Hematopoietic multipotent progenitor cell treated with erythropoietin and hydrocortisone succinate and interleukin-3 and kit ligand, for 6 days (in vitro differentiated cells): ENCODE results near the gene CYRIA.

Source experiments
- DNase-seq: peaks from one replicate; pipeline ENCODE4 v3.0.0-alpha.2; 2015

CYRIA gene

DNA sequence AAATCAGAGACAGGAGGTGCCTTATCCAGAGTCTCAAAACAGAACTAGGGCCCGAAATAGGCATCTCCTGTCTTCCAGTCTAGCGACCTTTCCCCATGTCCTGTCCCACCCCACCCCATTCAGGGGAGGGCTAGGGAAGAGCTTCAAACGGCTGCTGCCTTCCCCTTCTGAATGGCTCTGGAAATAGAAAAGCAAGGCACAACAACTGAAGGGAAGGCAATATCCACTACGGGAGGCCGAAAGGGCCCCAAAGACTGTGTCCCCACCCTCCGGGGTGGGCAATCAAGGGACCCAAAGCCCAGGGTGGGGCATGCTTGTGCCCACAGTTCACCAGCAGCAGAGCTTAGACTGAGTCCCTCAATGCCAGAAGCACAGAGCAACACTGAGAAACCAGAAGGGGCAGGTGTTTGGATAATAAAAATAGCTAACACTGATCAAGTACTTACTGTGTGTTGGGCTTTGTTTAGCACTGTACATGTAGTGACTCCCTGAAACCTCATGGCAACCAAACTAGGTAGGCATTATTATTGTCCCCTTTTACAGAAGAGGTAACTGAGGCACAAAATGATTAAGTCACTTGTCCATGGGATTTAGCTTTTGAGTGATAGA is 38.5 kb downstream of the CYRIA start:
- no peak for DNase-seq

DNA sequence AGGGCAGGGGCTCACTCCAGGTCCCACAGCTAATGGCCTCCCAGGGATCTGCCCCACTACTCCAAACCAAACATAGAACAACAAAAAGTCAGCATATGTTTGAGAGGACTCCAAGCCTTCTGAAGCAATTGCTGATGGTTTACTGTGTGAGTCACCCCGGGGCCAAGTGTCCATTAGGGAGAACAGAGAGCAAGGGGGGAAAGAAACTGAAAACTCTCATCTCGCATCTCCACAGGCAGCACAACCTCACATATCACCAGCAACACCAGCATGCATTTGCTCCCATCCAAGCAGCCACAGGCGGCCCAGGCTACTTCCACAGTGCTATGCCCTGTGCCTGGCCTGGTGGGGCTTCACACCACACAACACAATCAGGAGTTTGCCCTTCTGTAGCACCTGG is 39.1 kb downstream of the CYRIA start:
- DNase-seq = no peak

DNA sequence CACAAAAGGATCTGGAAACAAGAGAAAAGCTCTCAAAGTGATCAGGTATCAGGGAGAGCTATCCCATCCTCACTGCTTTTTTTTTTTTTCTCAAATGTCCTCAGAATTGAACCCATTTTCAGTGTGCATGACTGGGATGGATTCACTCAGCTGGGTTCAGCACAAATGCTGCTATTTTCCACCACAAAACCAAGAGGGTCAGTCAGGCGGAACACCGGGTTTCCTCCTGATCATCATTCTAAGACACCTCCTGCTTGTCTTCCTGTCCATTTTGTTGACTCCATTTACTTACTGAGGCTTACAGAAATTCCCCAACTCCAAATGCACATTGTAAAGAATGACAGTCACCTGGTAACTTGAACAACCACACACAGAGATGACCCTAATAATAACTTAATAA is 39.9 kb downstream of the CYRIA start:
- DNase-seq = no peak

DNA sequence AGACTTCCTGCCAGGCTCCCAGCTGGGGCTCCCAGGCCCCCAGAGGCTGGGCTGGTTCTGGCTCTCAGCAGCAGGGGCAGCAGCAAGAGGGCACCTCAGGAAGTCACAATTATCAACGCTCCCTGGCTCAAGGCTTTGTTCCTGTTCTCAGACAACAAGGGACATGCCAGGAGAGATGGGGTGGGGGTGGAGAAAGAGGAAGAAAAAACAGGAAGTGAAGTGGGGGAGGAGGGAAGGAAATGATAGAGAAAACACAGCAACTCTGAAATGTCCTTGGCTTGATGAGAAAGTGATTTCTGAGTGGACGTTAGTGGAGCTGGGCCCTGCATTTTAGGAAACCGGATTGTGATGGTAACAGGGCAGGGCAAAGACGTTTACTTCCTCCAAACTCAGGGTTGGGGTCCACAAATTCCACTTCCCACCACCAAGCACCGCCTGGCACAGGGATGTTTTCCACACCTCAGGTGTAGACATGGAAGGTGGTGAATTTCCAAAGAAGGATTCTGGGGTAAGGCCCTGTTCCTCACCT is 40.4 kb downstream of the CYRIA start:
- peak; percentile 76 for DNase-seq

DNA sequence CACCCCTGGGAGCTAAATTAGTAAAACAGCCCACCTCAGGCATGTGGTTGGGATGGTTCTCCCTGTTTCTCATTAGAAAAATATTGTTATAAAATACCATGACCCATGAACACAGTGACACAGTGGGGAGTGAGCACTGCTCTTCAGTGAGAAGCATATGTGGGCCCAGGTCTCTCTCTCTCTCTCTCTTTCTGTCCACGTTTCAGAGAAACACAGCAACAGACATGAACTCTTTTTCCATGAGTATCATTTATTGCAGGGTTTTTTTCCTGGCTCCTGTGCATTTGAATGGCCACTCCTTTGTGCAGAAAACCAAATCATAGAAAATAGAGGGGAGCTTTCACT is 41.2 kb downstream of the CYRIA start:
- no peak for DNase-seq

DNA sequence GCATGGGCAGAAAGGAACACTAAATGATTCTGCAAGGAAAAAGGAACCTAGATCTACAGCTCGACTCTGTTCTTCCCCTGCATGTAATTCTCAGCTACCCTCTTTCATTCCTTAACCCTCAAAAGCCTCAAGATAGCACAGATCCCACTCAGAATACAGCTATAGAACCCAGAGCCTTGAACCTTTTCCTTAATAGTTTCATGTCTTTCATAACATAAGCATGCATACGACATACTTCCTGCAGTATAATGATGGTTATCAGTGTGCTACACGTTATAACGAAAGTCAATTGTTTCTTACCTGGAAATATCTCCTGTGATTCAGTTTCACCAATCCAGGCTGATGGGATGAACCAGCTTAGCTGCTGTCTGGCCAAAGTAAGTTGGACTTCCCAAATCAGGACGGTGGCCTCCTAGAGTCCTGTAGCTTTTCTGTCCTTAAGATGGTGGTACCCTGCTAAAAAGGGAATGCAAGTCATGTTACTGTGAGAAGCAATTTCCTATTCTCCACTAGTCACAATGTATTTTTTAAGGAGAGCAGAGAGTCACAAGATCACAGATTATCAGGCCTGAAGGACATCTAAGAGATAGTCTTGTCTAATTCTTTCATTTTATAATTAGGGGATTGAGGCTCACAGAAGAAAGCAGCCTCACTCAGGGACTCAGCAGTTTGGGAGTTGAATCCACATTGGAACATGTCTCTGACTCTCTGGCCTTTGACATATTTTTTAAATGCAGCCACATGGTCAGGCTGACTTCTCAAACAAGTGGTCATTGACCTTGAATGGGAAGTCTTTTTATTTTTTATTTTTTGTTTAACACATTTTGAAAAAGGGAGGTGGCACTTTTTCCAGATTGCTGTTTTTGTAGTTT is 41.8 kb downstream of the CYRIA start:
- DNase-seq = no peak

DNA sequence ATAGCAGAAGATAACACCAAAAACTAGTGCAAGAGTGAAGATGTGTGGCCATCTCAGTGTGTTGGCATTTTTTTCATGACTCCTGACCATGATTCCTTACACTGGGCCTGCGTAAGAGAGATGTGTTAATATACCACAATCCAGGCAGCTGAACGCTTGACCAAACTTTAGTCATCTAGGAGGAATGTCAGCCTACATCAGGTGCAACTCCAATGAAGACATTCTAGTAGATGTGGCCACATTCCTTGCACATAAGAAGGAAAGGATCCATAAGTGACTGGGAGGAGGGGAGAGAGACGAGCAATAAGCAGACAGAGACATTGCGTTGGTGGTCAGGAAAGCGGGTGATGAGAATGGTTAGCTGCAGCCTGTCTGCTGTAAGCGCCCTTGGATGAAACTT is 42.6 kb downstream of the CYRIA start:
- no peak for DNase-seq

DNA sequence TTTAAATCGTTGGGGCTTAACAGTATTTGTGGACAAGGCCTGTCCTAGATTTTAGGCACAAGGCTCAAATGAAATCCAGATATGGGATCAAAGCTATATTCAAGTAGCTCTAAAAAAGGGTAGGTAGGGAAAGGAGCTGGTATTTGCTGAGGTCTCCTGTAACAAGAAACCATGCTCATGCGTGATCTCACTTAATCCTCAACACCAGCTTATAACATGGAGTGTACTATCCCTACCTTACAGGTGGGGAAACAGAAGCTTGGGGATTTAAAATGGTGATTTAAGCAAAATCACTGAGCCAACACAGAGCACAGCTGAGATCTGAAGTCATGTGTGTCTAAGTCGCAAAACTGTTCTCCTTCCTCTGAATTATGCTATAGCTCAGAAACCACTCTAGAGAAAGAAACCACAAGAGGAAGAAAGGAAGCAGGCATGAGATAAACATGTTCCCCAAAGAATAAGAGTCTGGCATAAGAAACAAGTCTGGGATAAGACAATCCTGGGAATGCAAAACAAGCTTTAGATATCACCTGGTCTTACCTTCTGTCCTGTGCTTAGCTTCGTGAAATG is 43.1 kb downstream of the CYRIA start:
- peak; percentile 37 for DNase-seq

DNA sequence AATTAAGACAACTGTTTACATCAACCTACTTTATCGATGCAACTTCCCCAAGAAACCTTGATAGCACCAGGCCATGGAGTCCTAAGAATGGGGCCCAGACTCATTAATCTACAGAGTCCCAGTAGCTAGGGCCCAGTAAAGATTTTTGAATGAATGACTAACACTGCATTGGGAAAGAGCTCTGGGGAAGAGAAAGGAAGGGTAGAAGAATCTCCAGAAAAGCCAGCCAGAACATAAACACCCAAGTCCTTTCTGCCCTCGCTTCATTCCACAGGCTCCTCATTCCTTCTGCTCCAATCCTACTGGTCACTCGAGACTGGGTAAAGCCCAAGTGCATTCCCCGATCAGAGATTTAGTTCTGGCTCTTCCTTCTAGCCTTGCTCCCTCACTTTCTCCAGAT is 44.3 kb downstream of the CYRIA start:
- DNase-seq = no peak

DNA sequence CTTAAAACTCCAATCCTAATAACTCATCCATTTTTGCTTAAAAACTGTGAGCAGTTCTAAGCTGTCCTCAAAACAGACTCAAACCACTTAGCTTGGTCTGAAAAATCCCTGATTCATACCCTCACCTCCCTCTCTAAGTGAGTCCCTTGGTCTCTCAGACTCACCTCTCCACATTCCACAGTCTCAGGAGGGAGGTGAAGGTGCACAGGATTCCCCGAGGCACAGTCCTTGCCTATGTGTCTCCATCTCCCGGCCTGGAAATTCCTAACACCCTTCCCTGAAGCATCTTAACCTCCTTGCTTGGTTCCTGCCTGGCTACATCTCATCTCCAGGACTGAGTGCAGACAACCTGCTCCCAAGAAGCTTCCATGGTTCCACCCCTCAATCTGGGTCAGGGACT is 45.0 kb downstream of the CYRIA start:
- no peak for DNase-seq

DNA sequence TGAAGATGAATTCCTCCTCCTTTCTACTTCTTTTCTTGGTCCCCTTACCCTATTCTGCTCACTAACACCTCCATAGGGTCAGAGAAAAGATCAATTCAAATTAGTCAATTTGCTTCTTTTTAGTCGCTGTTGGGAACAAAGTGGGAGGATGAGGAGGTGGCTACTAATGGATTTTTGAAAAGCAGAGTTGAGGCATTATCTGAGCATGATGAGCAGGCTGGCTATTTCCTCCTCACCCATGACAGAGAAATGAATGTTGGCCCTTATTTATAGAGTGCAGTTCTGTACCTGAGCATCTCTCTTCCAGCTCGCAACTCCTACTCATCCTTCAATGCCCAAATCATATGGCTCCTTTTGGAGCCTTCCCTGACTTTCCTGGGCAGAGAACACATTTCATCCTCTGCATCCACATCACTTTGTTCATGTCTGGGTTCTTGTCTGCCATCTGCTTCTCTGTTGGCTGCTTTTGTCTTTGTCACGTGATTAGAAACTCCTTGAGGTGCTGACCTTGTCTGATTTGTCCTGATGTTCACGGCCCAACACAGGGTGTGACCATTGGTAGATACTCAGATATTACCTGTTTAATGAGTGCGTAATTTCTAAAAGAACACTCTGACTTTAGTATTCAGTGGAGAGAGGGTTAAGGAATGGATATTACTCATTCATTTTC is 45.9 kb downstream of the CYRIA start:
- no peak for DNase-seq

DNA sequence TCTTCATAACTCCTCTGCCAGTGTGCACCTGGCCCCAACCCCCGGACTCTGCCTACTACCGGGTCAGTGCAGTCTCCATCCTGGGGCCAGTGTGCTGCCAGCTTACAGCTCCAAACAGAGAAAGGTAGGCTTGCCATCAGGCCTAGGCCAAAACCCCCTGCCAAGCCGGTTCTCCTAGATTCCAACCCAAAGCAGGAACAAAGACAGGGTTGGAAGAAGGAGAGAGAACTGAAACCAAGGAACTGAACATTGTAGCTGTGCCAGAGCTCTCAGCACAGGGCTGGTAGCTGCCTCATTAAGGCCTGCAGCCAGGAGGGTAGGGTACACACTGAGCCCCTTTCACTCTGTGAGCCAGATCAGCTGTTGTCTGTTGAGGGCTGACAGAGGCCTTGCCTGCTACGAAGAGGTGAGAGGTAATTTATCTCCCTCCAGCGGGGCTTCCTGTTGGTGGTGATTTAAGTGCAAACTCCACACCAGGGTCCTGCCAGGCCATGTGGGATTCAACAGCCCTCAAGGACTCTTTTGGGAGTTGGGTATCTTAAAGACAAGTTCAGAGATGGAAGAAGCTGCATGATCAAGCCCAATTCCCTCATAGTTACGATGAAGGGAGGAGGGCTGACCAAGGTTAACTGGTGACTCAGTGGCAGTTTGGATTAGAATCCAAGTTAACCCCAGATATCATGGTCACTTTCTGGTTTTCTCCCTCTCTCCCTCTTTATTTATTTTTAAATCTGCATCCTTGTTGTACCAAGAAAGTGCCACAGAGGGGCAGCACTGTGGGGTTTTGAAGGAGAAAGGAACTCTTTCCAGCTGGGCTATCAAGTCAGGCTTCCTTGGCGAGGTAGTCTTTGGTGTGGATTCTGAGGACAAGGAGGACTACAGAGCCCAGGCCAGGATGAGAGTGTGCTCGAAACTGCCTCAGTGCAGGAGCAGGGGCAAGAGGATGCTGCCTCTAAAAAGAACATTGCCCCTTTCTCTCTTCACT is 48.1 kb downstream of the CYRIA start:
- DNase-seq = peak; percentile 49
